GM21515 (cell line): ENCODE data around the gene KCP.

Experiments used
- ATAC-seq: cut with Tn5 transposase; IDR thresholded peaks from one replicate; pipeline ENCODE4 v1.9.1; 2021; ENCODE audit not compliant: unreplicated experiment

The KCP gene

DNA sequence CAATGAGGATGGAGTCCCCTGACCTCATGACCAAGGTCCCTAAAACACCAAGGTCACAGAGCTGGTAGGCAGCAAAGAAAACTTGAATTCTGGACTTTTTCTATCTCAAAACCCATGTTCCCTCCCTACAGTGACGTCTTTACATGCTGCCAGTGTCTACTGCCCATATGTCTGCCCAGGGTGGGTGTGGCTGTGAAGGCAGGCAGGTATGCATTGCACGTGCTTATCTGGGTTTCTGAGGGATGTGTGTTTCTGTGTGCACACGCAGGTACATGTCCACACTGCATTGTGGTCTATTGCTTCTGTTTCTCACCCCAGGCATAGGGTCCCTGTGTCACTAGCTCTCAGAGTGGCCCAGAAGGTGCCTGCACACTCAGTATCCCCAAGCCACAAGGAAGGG, 34.4 kb downstream of the KCP start:
- no peak for ATAC-seq

DNA sequence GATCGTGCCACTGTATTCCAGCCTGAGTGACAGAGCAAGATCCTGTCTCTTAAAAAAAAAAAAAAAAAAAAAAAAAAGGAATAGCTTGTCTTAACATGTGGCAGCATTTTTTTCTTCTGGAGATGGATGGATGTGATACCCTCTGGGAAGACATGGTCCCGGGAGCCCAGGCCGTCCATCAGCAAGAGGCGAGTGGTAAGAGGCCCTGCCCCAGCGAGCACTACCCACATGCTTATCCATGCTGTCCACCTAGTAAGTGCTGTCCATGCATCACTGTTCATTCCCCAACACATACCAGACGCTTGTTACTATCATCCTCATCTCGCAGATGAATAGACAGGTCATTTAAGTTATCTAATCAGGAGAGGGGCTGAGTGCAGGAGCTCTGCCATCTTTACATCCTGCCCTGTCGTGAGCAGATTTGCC, 35.0 kb downstream of the KCP start:
- no peak for ATAC-seq

DNA sequence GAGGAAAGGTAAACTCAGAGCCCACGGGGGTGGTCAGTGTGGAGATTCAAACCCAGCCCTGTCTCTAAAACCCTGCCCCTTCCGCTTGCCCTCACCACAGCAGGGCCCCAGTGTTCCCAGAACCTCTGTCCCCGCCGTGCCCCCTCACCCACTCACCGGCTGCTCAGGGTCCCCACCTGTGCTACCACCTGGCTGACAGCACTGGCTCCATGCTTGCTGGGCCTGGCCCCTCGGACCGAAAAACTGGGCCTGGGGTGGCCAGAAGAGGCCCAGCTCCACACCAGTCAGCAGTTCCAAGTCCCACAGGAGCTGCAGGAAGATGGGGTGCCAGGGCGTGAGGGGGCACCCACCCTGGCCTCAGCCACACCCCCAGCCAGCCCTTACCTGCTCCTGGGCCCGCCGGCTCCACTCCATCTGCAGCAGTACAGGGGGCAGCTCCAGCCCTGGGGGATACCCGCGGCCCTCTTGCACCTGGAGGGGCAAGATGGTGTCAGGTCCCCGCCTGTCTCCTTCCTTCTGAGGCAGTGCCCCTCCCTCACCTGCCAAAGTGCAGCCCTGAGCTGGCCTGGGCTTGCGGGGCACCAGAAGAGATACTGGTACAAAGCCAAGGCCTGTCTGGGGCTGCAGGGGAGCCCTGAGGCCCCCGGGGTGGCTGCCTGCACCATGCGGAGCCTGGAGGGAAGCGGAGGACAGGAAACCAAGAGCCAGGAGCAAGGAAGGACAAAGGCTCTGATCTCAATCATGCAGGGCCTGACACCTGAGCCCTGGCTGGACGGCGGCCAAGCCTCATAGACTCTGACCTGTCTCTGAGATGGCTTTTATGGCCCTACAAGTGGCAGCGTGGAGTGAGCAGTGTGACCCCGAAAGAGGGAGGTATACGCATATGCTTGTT, 36.1 kb downstream of the KCP start:
- no peak for ATAC-seq

DNA sequence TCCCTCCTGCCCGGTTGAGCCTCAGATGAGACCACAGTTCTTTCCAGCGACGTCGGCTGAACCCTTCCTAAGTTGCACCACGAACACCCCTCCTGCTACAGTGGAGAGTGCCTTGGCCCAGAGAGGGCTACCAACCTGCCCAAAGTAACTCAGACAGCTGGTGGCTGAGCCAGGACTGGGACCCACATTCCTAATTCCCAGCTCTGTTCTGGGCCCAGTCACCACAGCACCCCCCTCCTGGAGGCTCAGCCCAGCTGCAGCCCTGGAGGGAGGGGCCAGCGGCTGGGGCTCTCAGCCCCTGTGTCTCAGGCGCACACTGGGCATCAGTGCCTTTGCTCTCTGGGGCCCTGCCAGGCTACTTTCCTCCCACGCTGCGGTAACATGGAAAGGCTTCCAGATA, 37.3 kb downstream of the KCP start:
- no peak for ATAC-seq

DNA sequence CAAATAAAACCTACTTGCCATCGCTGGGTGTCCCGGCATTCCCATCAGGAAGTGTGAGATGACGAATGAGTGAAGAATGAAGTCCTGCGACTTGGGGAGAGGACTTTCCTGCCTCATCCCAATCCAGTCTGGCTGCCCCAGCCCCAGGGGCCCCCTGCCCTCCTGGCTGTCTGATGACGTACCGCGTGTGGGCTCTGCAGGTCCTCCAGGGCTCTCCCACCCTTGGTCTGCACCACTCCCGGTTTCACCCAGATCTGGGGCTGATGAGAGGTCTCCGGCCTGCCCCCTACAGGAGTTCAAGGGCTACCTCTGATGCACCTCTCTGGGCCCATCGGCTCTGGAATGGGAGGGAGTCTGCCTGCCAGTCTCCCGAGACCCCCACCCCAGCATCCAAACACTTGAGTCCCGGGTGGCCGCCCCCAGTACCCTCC, 38.1 kb downstream of the KCP start:
- no peak for ATAC-seq

DNA sequence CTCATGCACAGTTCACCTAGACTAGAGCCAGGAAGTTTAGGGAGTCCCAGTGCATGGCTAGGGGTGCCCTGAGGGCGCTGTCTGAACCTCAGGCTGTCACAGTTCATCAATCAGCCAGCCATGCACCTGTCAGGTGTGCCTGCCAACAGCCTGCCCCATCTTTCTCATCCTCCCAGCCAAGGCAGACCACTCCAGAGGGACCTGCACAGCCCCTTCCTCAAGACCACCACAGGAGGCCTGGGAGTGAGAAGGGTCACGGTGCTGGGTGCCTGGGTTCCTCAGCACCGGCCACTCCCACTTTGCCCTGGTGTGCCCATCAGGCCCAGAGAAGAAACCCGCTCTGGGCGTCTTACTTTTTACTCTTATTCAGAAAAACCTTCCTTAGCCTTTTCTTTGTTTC, 39.5 kb downstream of the KCP start:
- ATAC-seq = no peak

DNA sequence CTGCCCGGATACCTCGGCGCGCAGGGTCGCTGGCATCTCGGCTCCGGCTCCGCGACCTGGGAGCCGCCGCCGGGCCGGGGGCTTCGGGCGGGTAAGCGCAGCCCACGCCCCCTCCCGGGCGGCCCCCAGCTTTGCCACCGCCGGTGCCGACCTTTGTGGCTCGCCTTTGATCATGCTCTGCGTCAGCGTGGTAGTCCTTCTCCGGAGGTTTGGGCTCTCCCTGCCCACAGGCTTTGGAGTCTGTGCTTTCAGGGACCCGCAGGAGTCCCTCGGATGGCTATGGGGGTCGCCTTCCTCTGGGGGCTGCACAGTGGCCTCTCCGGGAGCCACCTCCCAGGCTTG, 40.6 kb downstream of the KCP start:
- ATAC-seq = no peak

DNA sequence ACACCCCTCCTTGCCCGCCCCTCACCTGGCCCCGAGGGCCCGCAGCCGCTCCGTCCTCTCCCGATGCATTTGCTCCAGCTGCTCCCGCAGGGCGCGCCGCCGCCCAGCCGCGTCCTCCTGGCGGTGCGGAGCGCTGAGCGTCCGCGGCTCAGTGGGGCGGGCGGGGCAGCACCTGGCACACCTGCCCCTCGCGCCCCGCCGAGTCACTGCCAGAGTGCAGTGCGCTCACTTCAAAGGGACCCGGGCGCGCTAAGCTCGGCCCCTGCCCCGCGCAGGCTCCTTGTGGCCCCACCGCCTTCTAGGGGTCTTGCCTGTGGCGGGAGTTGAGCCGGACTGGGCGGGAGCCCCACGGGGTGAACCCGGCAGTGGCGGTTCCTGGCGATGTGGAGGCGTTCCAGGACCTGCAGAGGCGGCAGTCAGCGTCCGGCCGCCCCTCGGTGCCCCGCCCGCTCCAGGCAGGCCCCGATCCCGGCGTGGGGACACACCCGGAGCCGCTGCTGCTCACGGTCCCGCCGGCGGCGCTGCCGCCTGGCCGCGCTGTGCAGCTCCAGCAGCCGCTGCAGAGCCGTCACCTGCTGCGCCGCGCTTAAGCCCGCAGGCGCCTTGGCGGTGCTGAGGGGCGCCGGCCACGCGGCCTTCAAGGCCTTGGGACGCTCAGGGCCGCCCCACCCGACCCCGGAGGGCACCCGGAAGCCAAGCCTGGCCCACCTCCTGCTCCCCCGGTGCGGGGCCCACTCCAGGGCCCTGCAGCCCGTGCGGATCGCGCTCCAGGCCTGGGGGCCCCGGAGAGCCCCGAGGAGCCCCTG, 41.2 kb downstream of the KCP start:
- ATAC-seq = no peak

DNA sequence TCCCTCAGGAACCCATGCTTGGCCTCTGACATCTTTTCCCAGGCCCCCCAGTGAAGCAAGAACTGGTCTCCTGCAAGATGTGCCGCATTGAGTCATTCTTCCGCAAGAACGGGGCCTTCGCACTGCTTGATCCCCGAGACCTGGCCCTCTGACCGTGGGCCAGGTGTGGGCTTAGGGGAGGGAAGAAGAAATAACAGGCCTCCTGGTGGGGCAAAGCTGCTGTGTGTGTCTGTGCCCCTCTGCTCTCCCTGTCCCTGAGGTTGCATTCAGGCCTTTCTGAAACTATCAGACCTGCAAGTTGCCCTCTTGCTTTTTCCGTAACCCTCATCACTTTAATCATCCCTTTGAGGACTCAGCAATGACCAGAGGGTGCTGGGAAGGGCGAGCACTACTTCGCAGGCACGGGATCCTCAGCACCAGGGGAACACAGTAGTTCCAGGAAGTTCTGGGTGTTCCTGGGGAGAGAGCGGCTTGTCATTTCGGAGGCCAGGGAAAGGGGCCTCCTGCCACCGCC, 41.8 kb downstream of the KCP start:
- no peak for ATAC-seq

DNA sequence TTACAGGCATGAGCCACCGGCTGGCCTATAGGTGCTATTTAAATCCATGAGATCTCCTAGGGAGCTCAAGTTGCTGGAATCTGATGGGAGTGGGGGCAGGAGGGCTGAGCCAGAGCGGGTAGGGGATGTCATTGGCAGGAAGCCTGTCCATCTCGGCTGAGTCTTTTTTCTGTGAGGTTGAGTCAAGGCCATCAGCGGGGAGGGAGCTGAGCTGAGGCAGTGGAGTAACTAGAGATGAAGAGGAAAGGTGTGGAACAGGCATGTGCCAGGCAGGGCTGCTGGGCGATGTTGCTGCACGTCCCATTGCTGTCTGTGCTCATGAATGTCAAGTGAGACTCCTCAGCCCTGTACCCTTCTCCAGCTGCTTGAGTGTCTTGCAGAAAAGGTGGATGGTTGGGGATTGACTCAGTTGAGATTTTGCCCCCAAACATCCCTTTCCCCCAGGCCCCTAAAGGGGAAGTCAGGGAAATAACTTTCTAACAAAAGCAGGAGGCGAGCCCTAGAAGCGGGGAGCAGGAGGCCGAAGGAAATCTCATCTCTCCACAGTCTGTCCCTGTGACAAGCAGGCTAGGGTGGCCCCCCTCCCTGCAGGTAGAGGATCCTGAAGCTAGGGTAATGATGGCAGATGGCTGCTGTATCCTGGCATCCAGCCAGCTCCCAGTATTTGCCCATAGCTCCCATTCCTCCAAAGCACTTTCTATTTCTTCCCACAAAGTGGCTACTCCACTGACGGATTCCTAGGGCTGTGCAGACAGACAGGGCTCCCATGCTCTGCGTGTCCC, 42.5 kb downstream of the KCP start:
- no peak for ATAC-seq

DNA sequence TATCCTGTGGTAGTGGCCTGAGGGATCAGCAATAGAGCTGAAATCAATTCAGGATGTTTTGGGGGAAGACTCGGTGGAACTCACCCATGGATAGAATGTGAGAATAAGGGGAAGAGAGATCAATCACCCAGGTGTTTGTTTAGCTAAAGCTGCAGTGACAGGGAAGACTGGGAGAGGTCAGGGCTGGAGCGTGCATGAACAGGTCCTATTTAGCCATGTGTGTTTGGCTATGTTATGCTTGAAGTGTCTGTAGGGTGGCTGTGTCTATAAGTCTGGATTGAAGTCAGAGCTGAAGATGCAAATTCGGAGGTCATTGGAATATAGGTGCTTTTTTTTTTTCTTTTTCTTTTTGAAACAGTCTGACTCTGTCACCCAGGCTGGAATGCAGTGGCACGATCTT, 43.3 kb downstream of the KCP start:
- ATAC-seq = no peak

DNA sequence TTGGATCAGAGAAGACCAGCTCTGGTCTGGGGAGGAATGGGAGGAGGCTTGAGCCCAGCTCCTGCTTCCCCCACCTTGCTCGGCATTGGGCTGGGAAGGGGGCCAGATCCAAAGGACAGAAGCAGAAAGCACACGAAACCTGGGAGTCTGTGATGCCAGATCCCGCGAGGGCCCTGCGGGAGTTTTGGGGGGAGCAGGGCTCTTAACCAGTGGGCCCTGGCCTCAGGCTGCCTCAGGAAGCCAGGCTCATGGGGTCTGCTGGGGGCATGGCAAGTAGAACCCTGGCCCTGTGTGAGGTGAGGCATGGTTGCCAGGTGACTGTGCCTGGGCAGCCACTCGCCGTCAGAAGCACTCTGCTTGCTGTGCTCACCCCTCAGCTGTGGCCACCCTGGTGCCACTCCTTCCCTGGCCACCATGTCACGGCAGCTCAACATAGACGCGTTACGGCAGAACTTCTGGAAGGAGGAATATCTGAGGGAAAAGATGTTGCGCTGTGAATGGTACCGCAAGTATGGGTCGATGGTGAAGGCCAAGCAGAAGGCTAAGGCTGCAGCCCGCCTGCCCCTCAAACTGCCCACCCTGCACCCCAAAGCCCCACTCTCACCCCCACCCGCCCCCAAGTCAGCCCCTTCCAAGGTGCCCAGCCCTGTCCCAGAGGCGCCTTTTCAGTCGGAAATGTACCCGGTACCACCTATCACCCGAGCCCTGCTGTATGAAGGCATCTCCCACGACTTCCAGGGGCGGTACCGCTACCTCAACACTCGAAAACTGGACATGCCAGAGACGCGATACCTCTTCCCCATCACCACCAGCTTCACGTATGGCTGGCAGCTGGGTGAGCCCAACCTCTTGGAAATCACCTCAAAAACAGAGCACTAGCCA, 44.3 kb downstream of the KCP start:
- ATAC-seq = no peak

DNA sequence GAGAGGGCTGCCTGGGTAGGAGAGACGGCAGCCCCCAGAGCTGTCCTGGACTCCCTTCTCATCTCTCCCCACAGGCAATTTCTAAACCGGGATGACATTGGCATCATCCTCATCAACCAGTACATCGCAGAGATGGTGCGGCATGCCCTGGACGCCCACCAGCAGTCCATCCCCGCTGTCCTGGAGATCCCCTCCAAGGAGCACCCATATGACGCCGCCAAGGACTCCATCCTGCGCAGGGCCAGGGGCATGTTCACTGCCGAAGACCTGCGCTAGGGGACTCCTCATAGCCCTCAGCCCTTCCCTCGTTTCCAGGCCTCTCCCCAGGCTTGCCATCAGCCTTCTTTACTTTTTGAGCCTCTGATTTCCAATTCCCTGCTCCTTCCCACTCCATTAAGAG, 45.2 kb downstream of the KCP start:
- no peak for ATAC-seq

DNA sequence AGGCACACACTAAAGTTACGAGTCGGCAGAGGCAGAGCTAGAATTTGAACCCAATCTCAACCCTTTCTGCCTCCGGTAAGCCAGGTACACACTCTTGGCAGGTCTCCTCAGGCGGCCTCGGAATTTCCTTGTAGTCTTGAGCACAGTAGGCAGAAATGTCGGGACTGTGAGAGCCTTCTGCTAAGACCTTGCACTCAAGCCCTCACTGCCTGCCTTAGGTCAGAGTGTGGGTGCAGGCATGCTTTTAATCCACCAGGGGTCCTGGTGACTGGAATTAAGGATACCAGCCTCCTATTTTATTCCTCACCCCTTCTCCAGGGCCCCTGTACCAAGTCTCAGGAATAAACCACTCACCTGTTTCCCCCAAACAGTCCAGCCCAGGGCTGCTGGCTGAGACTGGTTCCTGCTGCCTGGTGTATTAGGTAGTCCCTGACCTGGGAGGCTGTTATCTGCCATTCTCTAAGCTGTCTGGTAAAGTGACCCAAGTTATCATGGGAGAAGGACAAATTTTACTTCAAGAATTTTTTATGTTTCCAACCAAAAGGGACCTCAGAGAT, 47.0 kb downstream of the KCP start:
- ATAC-seq = peak; percentile 37

DNA sequence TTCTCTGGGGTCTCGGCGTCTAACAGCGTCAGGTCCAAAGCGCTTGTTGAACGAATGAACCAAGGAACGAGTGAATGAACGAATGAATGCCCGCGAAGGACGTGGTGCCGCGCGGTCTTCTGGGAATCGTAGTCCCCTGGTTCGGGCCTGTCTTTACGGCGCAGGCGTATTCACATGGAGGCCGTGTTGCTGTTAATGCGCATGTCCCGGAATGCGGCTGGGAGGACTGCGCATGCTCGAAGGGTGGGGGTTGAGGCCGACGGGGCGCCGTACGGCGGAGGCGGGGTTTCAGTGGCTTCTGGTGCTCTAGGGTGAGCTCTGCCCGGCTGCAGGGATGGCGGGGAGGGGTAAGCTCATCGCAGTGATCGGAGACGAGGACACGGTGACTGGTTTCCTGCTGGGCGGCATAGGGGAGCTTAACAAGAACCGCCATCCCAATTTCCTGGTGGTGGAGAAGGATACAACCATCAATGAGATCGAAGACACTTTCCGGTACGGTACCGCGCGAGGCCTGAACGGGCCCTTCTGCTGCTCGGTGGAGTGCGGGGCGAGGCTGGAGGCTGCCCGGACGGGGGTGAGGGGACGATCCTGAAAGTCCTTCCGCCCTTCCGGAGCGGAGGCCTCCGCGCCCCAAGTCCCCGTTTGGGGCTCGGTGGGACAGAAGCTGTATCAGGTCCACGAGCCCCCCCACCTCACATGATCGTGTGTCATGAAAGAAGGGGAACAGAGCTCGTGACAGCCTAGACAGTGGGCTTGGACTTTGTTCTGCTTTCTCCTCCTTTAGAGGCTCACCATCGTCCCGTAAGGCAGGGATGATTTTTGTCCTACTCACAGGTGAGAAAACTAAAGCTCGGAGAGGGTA, 47.7 kb downstream of the KCP start, which contains the start of gene ATP6V1F:
ATP6V1F (plus strand) TSS at position 286 of the 862 bp plus-strand sequence; CDS start at position 335, 49 bp downstream.
- peak; percentile 83 for ATAC-seq

DNA sequence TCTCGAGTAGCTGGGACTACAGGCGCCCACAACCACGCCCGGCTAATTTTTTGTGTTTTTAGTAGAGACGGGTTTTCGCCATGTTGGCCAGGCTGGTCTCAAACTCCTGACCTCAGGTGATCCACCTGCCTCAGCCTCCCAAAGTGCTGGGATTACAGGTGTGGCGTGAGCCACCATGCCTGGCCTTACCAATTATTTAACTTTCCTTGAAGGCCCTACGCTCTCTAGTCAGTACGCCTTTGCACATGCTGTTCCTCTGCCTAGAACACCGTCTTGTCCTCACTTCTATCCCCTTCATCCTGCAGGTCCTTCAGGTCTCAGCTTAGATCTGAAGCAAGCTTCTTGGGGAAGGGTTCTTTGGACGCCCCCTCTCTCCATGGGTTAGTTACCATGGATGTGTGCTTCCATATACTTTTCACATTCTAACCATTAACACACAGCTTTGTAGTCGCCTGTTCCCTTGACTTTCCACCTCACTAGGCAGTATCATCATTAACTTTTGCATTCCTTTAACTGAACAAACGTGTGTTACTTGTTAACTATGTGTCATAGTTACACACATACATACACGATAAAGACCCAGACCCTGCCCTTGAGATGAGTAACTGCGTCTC, 48.4 kb downstream of the KCP start:
- peak; percentile 3 for ATAC-seq

DNA sequence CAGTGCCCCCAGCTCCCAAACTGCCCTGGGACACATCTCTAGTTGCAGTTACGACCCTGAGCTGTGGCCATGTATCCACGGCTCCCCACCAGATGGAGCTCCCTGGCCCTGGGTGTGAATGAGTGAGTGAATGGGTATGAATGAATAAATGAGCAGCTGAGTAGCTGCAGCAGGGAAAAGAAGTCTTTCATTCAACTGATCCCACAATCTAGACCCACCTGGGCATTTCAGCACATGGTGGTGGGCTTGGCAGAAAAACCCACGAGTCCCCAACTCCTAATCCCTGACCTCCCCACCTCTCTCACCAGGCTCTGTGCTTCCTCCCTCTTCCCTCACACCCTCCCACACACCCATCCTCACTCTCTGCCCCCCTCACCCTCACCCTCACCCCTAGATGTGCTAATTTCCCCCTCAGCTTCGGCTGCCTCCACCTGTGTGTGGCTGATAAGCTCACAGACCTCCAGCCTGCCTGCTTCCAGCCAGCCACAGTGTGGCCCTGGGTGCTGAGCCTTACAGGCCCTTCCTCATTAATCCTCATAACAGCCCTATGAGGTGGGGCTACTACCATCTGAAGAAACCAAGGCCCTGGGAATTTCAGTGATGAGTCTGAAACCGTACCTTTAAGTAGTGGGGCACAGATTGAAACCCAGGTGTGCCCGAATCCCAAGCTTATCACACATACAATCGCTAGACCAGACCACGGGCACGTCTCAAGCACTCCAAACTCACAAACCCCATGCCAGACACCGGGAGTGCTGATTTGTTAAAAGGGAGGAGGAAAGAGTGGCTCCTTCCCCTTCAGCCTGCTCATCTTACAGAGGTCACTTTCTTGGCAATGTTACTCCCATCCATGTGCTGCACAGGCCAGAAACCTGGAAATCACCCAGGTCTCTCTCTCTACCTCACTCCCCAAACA, 50.1 kb downstream of the KCP start:
- no peak for ATAC-seq
